Choroid plexus epithelial cell (primary cell): ENCODE data around the gene CES2.
A peak's percentile ranks its signal among the peaks of the same experiment; 100 is the strongest.
"Not testable (repeated sequence)": the region's sequence is repeated elsewhere in the genome, so short reads cannot be mapped to it uniquely, and the experiment has no call there.

Source experiments
- DNase-seq: peaks from one replicate; pipeline ENCODE4 v3.0.0-alpha.2; 2010; ENCODE audit warnings: low read depth
- H3K4me3 ChIP-seq: 2 replicates; pipeline ENCODE4 v1.5.1; 2011; ENCODE audit warnings: low read depth, mild to moderate bottlenecking, control low read depth, low read length, moderate library complexity
- TF ChIP-seq, protein P1 (sequence below): conservative IDR thresholded peaks from 2 replicates; pipeline ENCODE4 v1.5.1; 2011; ENCODE audit warnings: low read depth, mild to moderate bottlenecking, control low read depth, inconsistent platforms, low read length, moderate library complexity

Gene CES2

DNA sequence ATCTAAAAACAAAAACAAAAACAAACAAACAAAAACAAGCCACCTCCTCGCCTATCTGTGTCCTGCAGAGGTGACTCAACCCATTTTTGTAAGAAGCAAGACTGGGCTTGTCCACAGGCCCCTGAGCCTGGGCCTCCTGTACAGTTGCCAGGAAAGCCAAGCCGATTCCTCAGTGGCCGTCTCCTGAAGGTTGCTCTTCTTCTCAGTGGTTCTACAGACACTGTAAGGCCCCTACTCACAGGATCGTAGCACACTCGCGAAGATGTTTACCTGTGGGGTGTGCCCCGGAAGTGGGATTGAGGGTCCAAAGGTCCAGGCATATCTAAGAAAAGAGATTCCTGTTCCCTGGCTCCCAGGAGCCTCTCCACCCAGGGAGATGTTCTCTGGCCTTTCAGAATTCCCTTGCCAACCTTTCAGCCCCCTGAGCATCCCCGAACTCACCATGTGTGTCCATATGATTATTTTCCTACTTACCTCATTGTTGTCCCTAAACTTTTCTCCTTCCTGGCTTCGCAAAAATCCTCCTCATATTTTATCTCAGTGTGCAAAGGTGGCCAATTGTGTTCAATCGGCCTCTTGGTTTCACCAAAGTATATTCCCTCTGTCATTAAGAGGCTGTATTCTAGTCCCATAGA, 18.3 kb downstream of the CES2 start:
- no peak overlapping the region for H3K4me3 ChIP-seq
- DNase-seq = no peak
- TF ChIP-seq, protein P1, sequence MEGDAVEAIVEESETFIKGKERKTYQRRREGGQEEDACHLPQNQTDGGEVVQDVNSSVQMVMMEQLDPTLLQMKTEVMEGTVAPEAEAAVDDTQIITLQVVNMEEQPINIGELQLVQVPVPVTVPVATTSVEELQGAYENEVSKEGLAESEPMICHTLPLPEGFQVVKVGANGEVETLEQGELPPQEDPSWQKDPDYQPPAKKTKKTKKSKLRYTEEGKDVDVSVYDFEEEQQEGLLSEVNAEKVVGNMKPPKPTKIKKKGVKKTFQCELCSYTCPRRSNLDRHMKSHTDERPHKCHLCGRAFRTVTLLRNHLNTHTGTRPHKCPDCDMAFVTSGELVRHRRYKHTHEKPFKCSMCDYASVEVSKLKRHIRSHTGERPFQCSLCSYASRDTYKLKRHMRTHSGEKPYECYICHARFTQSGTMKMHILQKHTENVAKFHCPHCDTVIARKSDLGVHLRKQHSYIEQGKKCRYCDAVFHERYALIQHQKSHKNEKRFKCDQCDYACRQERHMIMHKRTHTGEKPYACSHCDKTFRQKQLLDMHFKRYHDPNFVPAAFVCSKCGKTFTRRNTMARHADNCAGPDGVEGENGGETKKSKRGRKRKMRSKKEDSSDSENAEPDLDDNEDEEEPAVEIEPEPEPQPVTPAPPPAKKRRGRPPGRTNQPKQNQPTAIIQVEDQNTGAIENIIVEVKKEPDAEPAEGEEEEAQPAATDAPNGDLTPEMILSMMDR = no peak

DNA sequence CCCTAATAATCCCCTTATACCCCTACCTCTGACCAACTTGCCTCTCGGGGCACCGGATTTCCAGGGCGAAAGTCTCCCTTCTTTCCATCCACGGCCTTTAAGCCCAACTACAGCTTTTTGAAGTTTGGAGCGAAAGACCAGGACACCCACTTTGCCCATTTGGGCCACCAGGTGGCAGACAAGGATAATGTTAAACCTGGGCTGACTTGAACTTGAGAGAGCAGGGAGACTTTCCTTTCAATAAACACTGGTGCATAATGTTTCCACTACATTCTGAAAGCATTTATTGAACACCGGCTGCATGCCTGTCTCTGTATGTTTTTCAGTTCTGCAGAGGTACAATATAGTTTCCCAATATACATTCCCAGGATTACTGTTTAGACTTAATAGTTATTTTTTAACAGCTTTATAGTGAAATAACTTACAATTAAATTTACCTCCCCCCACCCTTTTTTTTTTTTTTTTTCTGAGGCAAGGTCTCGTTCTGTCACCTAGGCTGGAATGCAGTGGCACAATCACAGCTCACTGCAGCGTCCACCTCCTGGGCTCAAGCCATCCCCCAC, 18.9 kb downstream of the CES2 start:
- TF ChIP-seq, protein P1 = peak; percentile 91
- DNase-seq = peak; percentile 86
- no peak overlapping the region for H3K4me3 ChIP-seq

DNA sequence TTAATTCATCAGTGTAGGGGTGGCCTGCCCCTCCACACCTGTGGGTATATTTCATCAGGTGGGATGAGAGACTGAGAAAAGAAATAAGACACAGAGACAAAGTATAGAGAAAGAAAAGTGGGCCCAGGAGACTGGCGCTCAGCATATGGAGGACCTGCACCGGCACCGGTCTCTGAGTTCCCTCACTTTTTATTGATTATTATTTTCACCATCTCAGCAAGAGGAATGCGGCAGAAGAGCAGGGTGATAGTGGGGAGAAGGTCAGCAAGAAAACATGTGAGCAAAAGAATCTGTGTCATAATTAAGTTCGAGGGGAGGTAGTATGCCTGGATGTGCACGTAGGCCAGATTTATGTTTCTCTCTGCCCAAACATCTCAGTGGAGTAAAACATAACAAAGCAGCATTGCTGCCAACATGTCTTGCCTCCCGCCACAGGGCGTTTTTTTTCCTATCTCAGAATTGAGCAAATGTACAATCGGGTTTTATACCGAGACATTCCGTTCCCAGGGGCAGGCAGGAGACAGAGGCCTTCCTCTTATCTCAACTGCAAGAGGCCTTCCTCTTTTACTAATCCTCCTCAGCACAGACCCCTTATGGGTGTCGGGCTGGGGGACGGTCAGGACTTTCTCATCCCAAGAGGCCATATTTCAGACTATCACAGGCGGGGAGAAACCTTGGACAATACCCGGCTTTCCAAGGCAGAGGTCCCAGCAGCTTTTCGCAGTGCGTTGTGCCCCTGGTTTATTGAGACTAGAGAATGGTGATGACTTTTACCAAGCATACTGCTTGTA, 20.2 kb downstream of the CES2 start:
- DNase-seq = not testable (repeated sequence)

DNA sequence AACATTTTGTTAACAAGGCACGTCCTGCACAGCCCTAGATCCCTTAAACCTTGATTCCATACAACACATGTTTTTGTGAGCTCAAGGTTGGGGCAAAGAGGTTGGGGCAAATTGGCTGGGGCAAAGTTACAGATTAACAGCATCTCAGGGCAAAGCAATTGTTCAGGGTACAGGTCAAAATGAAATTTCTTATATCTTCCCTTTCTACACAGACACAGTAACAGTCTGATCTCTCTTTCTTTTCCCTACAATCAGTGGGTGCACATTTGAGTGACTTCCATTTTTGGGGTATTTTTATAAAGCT, 20.8 kb downstream of the CES2 start:
- H3K4me3 ChIP-seq, DNase-seq: not testable (repeated sequence)

More for the DNA sequence above, 20.2 kb downstream of the CES2 start:
- not testable (repeated sequence) for H3K4me3 ChIP-seq

DNA sequence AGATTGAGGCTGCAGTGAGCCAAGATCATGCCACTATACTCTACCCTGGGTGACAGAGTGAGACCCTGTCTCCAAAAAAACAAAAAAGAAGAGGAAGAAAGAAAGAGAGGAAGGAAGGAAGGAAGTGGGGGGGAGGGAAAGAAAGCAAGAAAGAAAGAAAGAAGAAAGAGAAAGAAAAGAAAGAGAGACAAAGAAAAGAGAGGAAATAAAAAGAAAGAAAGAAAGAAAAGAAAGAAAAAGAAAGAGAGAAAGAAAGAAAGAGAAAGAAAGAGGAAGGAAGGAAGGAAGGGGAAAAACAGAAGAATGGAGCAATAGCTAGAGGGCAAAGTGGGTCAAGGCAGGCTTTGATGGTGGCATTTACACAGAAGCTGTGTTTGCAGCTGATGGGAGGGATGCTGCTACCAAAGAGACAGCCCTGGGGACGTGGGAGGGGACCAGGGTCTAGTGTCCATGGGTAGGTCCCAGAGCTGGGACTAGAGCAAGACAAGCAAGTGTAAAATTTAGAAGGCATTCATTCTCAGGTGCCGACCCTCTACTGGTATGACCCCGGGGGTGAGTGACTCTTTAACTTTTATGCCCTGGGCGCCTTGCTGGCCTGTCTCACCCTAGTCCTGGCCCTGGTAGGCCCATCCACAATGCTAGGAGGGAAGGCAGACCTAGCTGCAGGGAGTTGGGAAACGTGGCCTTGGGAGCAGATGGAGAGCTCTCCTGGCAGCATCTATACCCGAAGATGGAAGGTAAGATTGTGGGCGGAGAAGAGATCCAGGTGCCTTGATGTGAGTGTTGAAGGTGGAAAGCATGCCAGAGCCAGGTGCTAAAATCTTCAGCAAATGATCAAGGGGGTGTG, 23.8 kb downstream of the CES2 start:
- no peak for DNase-seq
- TF ChIP-seq, protein P1 = no peak
- no peak overlapping the region for H3K4me3 ChIP-seq

DNA sequence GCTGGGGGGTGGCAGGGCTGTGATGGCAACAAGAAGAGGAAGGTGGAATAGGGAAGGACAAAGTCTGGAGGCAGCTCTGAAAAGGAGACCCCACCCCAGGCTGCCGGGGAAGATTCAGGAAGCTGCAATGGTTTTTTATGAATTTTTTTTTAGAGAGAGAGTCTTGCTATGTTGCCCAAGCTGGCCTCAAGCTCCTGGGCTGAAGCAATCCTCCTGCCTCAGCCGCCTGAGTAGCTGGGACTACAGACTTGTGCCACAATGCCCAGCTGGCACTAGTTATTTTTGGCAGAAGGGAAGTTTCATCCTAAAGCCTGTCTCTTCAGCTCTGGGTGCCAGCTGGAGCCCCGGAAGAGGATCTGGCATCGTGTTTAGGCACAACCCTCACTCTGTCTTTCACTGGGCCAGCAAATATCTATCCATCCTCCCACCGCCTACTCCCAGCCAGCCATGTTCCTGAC, 24.4 kb downstream of the CES2 start:
- no peak for DNase-seq
- no peak overlapping the region for H3K4me3 ChIP-seq
- TF ChIP-seq, protein P1 = no peak

DNA sequence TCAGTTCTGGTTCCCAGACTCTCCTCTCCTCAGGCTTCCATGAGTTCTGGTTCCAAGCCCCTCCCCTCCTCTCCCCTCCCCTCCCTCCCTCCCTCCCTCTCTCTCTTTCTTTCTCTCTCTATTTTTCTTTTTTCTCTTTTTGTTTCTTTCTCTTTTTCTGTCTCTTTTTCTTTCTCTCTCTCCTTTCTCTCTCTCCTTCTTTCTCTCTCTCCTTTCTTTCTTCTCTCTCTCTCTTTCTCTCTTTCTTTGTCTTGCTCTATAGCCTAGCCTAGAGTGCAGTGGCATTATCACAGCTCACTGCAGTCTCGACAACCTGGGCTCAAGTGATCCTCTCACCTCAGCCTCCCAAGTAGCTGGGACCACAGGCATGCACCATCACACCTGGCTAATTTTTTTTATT, 25.0 kb downstream of the CES2 start:
- TF ChIP-seq, protein P1 = no peak
- DNase-seq = no peak
- H3K4me3 ChIP-seq = no peak overlapping the region
